Measurements from ENCODE around the gene MTSS2. TPM values are rescaled to one million over a fixed set of nuclear protein-coding genes. Genes with fewer than 3 reads are reported as not detected.

Gene MTSS2
- total and polyA plus RNA-seq, 2 experiments from 2014 or later = 12.4 to 82.3 TPM

DNA sequence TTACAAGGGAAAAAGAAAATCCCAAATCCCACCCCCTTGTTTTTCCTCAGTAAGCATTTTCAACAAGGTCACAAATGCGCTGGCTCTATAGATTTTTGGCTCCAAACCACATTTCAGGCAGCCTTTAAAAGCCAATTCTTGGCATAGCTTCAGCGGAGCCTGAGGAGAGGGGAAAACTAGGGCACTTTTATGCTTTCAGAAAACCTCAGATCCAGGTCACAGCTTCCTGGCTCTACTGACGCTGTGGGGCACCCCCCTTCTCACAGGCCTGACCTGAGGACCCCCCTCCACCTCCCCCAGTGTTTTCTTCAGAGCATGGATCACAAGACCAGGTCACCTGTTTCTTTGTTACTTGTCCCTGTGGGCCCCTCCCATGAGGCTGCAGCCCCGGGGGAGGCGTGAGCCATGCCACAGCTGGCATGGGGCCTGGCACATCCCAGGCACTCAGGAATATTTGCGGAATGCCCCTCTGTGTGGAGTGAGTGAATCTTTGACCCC, 30.1 kb upstream of the MTSS2 start:
- TF ChIP-seq, protein P1, sequence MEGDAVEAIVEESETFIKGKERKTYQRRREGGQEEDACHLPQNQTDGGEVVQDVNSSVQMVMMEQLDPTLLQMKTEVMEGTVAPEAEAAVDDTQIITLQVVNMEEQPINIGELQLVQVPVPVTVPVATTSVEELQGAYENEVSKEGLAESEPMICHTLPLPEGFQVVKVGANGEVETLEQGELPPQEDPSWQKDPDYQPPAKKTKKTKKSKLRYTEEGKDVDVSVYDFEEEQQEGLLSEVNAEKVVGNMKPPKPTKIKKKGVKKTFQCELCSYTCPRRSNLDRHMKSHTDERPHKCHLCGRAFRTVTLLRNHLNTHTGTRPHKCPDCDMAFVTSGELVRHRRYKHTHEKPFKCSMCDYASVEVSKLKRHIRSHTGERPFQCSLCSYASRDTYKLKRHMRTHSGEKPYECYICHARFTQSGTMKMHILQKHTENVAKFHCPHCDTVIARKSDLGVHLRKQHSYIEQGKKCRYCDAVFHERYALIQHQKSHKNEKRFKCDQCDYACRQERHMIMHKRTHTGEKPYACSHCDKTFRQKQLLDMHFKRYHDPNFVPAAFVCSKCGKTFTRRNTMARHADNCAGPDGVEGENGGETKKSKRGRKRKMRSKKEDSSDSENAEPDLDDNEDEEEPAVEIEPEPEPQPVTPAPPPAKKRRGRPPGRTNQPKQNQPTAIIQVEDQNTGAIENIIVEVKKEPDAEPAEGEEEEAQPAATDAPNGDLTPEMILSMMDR (IDR thresholded peaks at IDR 0.05; ENCODE audit: low read depth, low read length) = no peak
- Histone ChIP-seq H3K27me3 (no peaks in the 10 kb centered on the region), H3K36me3 (no peaks in the 10 kb centered on the region), H3K4me3 (no peak overlapping the region), H3K4me1 (ENCODE audit: low read depth) (peaks cover 58% of the 10 kb centered on the region), H3K9me3 (ENCODE audit: low read depth) (no peaks in the 10 kb centered on the region), H3K27ac (peak overlapping the region; percentile 87)
- peak in 1 of 2 donors; percentile 86 for DNase-seq (ENCODE audit: low read depth in 1 of 2, low spot score in 1 of 2)

DNA sequence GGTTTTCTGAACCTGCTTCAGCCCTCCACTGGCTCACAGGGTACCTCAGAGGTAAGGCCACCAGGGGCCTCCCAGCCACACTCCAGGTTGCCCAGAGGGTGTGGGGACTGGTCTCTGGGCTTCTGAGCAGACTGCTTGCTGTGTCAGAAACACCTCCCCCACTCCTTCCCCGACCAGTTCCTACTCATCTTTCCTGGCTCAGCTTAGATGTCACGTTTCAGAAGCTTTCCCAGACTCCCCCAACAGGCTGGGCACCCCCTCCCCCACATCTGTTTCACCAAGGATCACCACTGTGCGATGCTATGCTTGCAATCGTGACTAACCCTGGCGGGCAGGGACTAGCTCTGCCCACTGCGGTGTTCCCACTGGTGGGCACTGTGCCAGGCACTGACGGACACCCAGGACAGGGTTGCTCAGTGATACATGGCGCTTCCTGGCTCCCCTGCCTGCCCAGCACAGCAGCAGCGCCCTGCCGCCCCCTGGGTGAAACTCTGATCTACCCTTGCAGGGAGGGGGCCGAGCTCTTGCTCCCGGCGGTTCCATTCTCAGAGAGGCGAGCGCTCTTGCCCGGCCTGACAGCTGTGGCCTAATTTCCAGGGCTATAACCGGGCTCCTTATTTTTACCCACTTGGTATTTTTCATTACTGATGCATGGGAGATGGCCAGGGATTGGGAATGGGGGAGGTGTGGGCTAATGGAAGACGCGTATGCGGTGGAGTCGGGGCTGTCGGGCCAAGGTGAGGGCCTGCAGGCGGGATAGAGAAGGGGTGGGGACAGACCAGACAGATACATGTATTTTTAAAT, 29.4 kb upstream of the MTSS2 start:
- no peaks in the 10 kb centered on the region for H3K9me3 ChIP-seq (ENCODE audit: low read depth)
- H3K36me3 ChIP-seq = no peaks in the 10 kb centered on the region
- DNase-seq (ENCODE audit: low read depth in 1 of 2, low spot score in 1 of 2) = peak in 1 of 2 donors; percentile 96
- peak overlapping the region; percentile 87 for H3K27ac ChIP-seq
- TF ChIP-seq, protein P1 (IDR thresholded peaks at IDR 0.05; ENCODE audit: low read depth, low read length) = no peak
- peaks cover 57% of the 10 kb centered on the region for H3K4me1 ChIP-seq (ENCODE audit: low read depth)
- H3K27me3 ChIP-seq = no peaks in the 10 kb centered on the region
- H3K4me3 ChIP-seq = no peak overlapping the region

DNA sequence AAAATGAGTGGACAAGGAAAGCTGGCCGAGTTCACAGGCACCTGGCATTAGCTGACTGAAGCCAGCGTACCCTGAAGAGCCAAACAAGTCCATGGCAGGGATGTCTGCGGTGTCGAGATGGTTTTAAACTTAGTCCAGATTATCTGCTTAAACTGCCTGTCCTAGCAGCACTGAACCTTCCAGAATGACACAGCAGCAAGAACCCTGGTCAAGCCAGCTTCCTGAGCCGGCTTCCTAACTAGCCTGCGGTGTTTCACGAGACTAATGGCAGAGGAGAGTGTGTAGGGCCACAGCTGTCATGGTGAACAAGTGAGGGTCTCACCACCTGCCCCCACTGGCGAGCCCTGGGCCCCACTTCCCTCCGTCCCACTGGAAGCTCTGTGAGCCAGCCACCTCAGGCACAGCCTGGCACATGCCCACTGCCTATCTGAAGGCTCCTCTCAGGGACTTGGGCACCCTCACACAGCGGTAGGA, 28.8 kb upstream of the MTSS2 start:
- Histone ChIP-seq H3K36me3 (no peaks in the 10 kb centered on the region), H3K4me3 (no peak overlapping the region), H3K4me1 (ENCODE audit: low read depth) (peaks cover 57% of the 10 kb centered on the region), H3K27ac (peak overlapping the region; percentile 87), H3K27me3 (no peaks in the 10 kb centered on the region), H3K9me3 (ENCODE audit: low read depth) (no peaks in the 10 kb centered on the region)
- DNase-seq (ENCODE audit: low read depth in 1 of 2, low spot score in 1 of 2) = no peak
- TF ChIP-seq, protein P1 (IDR thresholded peaks at IDR 0.05; ENCODE audit: low read depth, low read length) = no peak

DNA sequence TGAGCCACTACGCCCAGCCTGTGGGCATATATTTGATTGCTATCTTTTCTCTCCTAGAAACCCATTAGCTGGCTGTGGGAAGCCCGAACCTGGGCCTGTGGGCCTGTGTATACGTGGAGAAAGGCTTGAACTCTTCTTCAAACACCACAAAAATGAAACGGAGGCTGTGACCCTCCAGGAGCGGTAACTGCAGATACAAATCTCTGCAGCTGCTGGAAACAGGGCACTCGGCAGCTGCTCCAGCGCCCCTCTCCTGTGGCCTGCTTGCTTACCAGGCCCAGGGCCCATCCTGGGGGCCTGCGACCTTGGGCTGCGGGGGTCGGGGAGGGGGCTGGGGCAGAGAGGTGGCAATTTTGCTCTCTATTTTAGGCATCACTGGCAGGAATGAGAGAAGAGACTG, 28.0 kb upstream of the MTSS2 start:
- TF ChIP-seq, protein P1 (IDR thresholded peaks at IDR 0.05; ENCODE audit: low read depth, low read length) = no peak
- no peaks in the 10 kb centered on the region for H3K27me3 ChIP-seq
- no peaks in the 10 kb centered on the region for H3K36me3 ChIP-seq
- no peak for DNase-seq (ENCODE audit: low read depth in 1 of 2, low spot score in 1 of 2)
- no peak overlapping the region for H3K4me3 ChIP-seq
- H3K9me3 ChIP-seq (ENCODE audit: low read depth) = no peaks in the 10 kb centered on the region
- H3K4me1 ChIP-seq (ENCODE audit: low read depth) = peaks cover 57% of the 10 kb centered on the region
- peak overlapping the region; percentile 87 for H3K27ac ChIP-seq

DNA sequence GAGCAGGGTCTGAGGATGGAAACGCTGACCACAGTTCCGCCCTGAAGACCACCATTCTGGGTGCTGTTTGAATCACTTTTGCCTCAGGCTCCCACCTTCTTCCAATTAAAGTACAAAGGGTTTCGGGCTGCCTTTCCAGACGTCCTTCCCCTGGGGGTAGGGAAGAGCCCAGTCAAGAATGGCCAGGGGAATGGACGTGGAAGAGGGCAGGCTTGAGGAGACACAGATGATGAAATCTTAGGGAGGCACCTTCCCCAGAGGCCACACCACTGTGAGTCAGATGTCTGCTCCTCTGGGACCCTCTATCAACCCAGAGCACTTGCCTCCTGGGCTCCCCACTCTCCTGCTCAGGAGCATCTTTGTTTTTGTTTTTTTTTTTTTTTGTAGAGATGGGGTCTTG, 27.5 kb upstream of the MTSS2 start:
- DNase-seq (ENCODE audit: low read depth in 1 of 2, low spot score in 1 of 2) = no peak
- peak overlapping the region; percentile 87 for H3K27ac ChIP-seq
- no peaks in the 10 kb centered on the region for H3K9me3 ChIP-seq (ENCODE audit: low read depth)
- TF ChIP-seq, protein P1 (IDR thresholded peaks at IDR 0.05; ENCODE audit: low read depth, low read length) = no peak
- no peak overlapping the region for H3K4me3 ChIP-seq
- H3K4me1 ChIP-seq (ENCODE audit: low read depth) = peaks cover 62% of the 10 kb centered on the region
- H3K36me3 ChIP-seq = no peaks in the 10 kb centered on the region
- H3K27me3 ChIP-seq = no peaks in the 10 kb centered on the region

Measured in cardiac muscle cell (in vitro differentiated cells and primary cell).